HEK293 (cell line): ENCODE results near the gene COL18A1.
A peak's percentile ranks its signal among the peaks of the same experiment; 100 is the strongest.

Source experiments
- CTCF ChIA-PET: fragments of 350-600 bp; formaldehyde crosslinking; extraction: SDS; loops from one replicate; lab custom pipeline; 2021; ENCODE audit warnings: antibody characterized with exemption; lab: Yijun Ruan, JAX
- POLR2A ChIA-PET: fragments of 300-600 bp; formaldehyde crosslinking; extraction: SDS; loops from one replicate; lab custom pipeline; 2020; ENCODE audit warnings: antibody characterized with exemption, inconsistent platforms; lab: Yijun Ruan, JAX
- H3K27ac ChIP-seq: fragments of 200-500 bp; sonication (Bioruptor generic); 2 replicates; pipeline ENCODE4 v1.5.1; 2014; ENCODE audit warnings: low read depth, low read length, control low read depth, inconsistent platforms; ENCODE audit errors: extremely low read depth
- H3K36me3 ChIP-seq, 2 experiments: fragments of 200-500 bp in 1 of 2; sonication (Bioruptor generic) in 1 of 2; 1 replicate in 1 of 2; 2 replicates in 1 of 2; pipeline ENCODE4 v1.5.1; 2014 to 2017; ENCODE audit warnings: inconsistent platforms in 2 of 2, low read length in 2 of 2; ENCODE audit not compliant: control insufficient read depth in 2 of 2, insufficient read depth in 1 of 2
- H3K4me1 ChIP-seq: fragments of 200-500 bp; sonication (Bioruptor generic); 2 replicates; pipeline ENCODE4 v1.5.1; 2014; ENCODE audit warnings: mild to moderate bottlenecking, low read length, inconsistent platforms; ENCODE audit not compliant: control insufficient read depth, insufficient read depth
- H3K4me3 ChIP-seq: 2 replicates; pipeline ENCODE4 v1.5.1; 2011; ENCODE audit warnings: low read depth, mild to moderate bottlenecking, control low read depth, low read length, moderate library complexity
- H3K9me3 ChIP-seq: fragments of 200-500 bp; sonication (Bioruptor generic); 2 replicates; pipeline ENCODE4 v1.5.1; 2014; ENCODE audit warnings: low read depth, low read length, inconsistent platforms; ENCODE audit not compliant: control insufficient read depth, insufficient read depth
- BCL11B ChIP-seq: fragments of 450-650 bp; formaldehyde crosslinking; IDR thresholded peaks from 2 replicates; pipeline ENCODE4 v1.5.1; 2016; ENCODE audit warnings: low read depth, missing biosample characterization, missing genetic modification characterization
- KLF8 ChIP-seq: fragments of 450-650 bp; formaldehyde crosslinking; IDR thresholded peaks from 2 replicates; pipeline ENCODE4 v1.5.1; 2016; ENCODE audit warnings: missing biosample characterization, missing genetic modification characterization
- OSR2 ChIP-seq: fragments of 450-650 bp; formaldehyde crosslinking; IDR thresholded peaks from 2 replicates; pipeline ENCODE4 v1.5.1; 2016; ENCODE audit warnings: missing biosample characterization, missing genetic modification characterization
- PATZ1 ChIP-seq: fragments of 450-650 bp; formaldehyde crosslinking; IDR thresholded peaks from 2 replicates; pipeline ENCODE4 v1.5.1; 2016; ENCODE audit warnings: missing biosample characterization, missing genetic modification characterization
- SP3 ChIP-seq: fragments of 450-650 bp; formaldehyde crosslinking; IDR thresholded peaks from 2 replicates; pipeline ENCODE4 v1.5.1; 2016; ENCODE audit warnings: missing biosample characterization, missing genetic modification characterization
- TRIM28 ChIP-seq: IDR thresholded peaks from 2 replicates; pipeline ENCODE4 v1.6.1; 2011; ENCODE audit warnings: low read length, control low read depth, borderline replicate concordance
- TSHZ1 ChIP-seq: fragments of 450-650 bp; formaldehyde crosslinking; IDR thresholded peaks from 2 replicates; pipeline ENCODE4 v1.5.1; 2016; ENCODE audit warnings: missing biosample characterization, missing genetic modification characterization, borderline replicate concordance
- ZNF174 ChIP-seq: fragments of 450-650 bp; formaldehyde crosslinking; IDR thresholded peaks from 2 replicates; pipeline ENCODE4 v1.5.0; 2017; ENCODE audit warnings: missing biosample characterization, mild to moderate bottlenecking, missing genetic modification characterization
- ZNF175 ChIP-seq: fragments of 450-650 bp; formaldehyde crosslinking; IDR thresholded peaks from 2 replicates; pipeline ENCODE4 v1.5.1; 2016; ENCODE audit warnings: missing biosample characterization, missing genetic modification characterization
- ZNF266 ChIP-seq: fragments of 450-650 bp; formaldehyde crosslinking; IDR thresholded peaks from 2 replicates; pipeline ENCODE4 v1.5.1; 2016; ENCODE audit warnings: missing biosample characterization, missing genetic modification characterization, low read depth
- ZNF324 ChIP-seq: fragments of 450-650 bp; formaldehyde crosslinking; IDR thresholded peaks from 2 replicates; pipeline ENCODE4 v1.5.1; 2016; ENCODE audit warnings: missing biosample characterization, missing genetic modification characterization
- ZNF335 ChIP-seq: fragments of 450-650 bp; formaldehyde crosslinking; conservative IDR thresholded peaks from 2 replicates; pipeline ENCODE4 v1.5.1; 2016; ENCODE audit warnings: missing biosample characterization, missing genetic modification characterization
- ZNF341 ChIP-seq: fragments of 450-650 bp; formaldehyde crosslinking; IDR thresholded peaks from 2 replicates; pipeline ENCODE4; 2016; ENCODE audit warnings: low read depth, missing biosample characterization, missing genetic modification characterization
- ZNF501 ChIP-seq: fragments of 450-650 bp; formaldehyde crosslinking; IDR thresholded peaks from 2 replicates; pipeline ENCODE4 v1.5.1; 2016; ENCODE audit warnings: missing biosample characterization, missing genetic modification characterization
- ZNF561 ChIP-seq: fragments of 450-650 bp; IDR thresholded peaks from 2 replicates; pipeline ENCODE4 v1.5.1; 2018; ENCODE audit warnings: missing biosample characterization, missing genetic modification characterization, borderline replicate concordance
- ZNF596 ChIP-seq: fragments of 450-650 bp; IDR thresholded peaks from 2 replicates; pipeline ENCODE4 v1.5.0; 2018; ENCODE audit warnings: missing biosample characterization, mild to moderate bottlenecking, missing genetic modification characterization, moderate library complexity
- ZNF645 ChIP-seq: fragments of 450-650 bp; formaldehyde crosslinking; IDR thresholded peaks from 2 replicates; pipeline ENCODE4; 2016; ENCODE audit warnings: missing biosample characterization, missing genetic modification characterization
- ZNF670 ChIP-seq: fragments of 450-650 bp; formaldehyde crosslinking; IDR thresholded peaks from 2 replicates; pipeline ENCODE4 v1.5.1; 2016; ENCODE audit warnings: missing biosample characterization, missing genetic modification characterization, low read depth
- ZNF677 ChIP-seq: fragments of 450-650 bp; IDR thresholded peaks from 2 replicates; pipeline ENCODE4 v1.5.0; 2018; ENCODE audit warnings: missing biosample characterization, mild to moderate bottlenecking, missing genetic modification characterization, moderate library complexity
- ZNF704 ChIP-seq: fragments of 450-650 bp; formaldehyde crosslinking; IDR thresholded peaks from 2 replicates; pipeline ENCODE4 v1.5.1; 2016; ENCODE audit warnings: missing biosample characterization, missing genetic modification characterization
- ZNF707 ChIP-seq: fragments of 450-650 bp; formaldehyde crosslinking; IDR thresholded peaks from 2 replicates; pipeline ENCODE4 v1.5.1; 2016; ENCODE audit warnings: missing biosample characterization, missing genetic modification characterization
- ZNF747 ChIP-seq: fragments of 450-650 bp; formaldehyde crosslinking; IDR thresholded peaks from 2 replicates; pipeline ENCODE4 v1.5.1; 2016; ENCODE audit warnings: missing biosample characterization, missing genetic modification characterization
- ZNF777 ChIP-seq: fragments of 450-650 bp; formaldehyde crosslinking; IDR thresholded peaks from 2 replicates; pipeline ENCODE4 v1.5.1; 2017; ENCODE audit warnings: missing biosample characterization, missing genetic modification characterization, borderline replicate concordance
- ZSCAN23 ChIP-seq: fragments of 450-650 bp; formaldehyde crosslinking; IDR thresholded peaks from 2 replicates; pipeline ENCODE4 v1.5.1; 2016; ENCODE audit warnings: missing biosample characterization, missing genetic modification characterization

The COL18A1 gene

GRCh38 chr21:45477176-45478114 lies 72.5 kb downstream of the COL18A1 start:
- TF ChIP-seq ZNF335 (no peak), PATZ1 (tag by site-specific recombination) (peak; percentile 27; the same call in 1 of the 2 replicates)
- H3K36me3 ChIP-seq = peaks cover 3 to 63% of the 10 kb centered on the region in 2 experiments; a peak in 2 of 3 replicates
- H3K4me3 ChIP-seq = no peak overlapping the region
- CTCF ChIA-PET = interaction anchor here (0.6 to 2.7 kb wide), 11 partner anchors 10 to 343 kb away, joined by 3 to 8 read pairs (median 3); no protein-coding TSS in a partner anchor
- POLR2A ChIA-PET = no interaction called here
- no peaks in the 10 kb centered on the region for H3K4me1 ChIP-seq
- H3K9me3 ChIP-seq = no peaks in the 10 kb centered on the region
- H3K27ac ChIP-seq = no peak overlapping the region

- no peaks in the 10 kb centered on the region for H3K9me3 ChIP-seq
- H3K36me3 ChIP-seq = peaks cover 3 to 69% of the 10 kb centered on the region in 2 experiments; a peak in 2 of 3 replicates
- ChIA-PET POLR2A (interaction anchor here (0.6 kb wide), 1 partner anchor 1836 kb away, joined by 3 read pairs; no protein-coding TSS in a partner anchor), CTCF (interaction anchor here (0.6 to 2.7 kb wide), 12 partner anchors 11 to 342 kb away, joined by 3 to 8 read pairs (median 3); no protein-coding TSS in a partner anchor)
- H3K4me1 ChIP-seq = no peaks in the 10 kb centered on the region
- H3K4me3 ChIP-seq = no peak overlapping the region
- no peak overlapping the region for H3K27ac ChIP-seq
- TF ChIP-seq ZNF747 (tag by site-specific recombination) (no peak), TSHZ1 (tag by site-specific recombination) (no peak), ZNF677 (tag by site-specific recombination) (no peak), OSR2 (0 out of 2 replicates have a peak, but pooled peaks have one; percentile 13), ZNF175 (tag by site-specific recombination) (no peak), ZNF645 (tag by site-specific recombination) (no peak), ZNF707 (tag by site-specific recombination) (no peak), ZNF266 (tag by site-specific recombination) (no peak), BCL11B (no peak), ZNF174 (tag by site-specific recombination) (no peak), ZNF501 (tag by site-specific recombination) (no peak), ZNF670 (no peak), ZNF777 (tag by site-specific recombination) (no peak), ZNF704 (no peak), ZSCAN23 (tag by site-specific recombination) (no peak), SP3 (tag by site-specific recombination) (0 out of 2 replicates have a peak, but pooled peaks have one; percentile 20), TRIM28 (no peak), KLF8 (peak; percentile 27; the same call in 1 of the 2 replicates), ZNF561 (no peak), ZNF324 (no peak), ZNF596 (tag by site-specific recombination) (no peak), ZNF341 (tag by site-specific recombination) (no peak)
Measured at GRCh38 chr21:45478115-45478801, 73.3 kb downstream of the COL18A1 start.
